Epithelial cell of esophagus (primary cell): ENCODE results near the gene HIF3A.
"Not testable (repeated sequence)": the region's sequence is repeated elsewhere in the genome, so short reads cannot be mapped to it uniquely, and the experiment has no call there.

Experiments used
- DNase-seq: peaks from one replicate; pipeline ENCODE4 v3.0.0; 2010; ENCODE audit warnings: low read depth
- H3K4me3 ChIP-seq: 2 replicates; pipeline ENCODE4 v1.5.1; 2011; ENCODE audit warnings: mild to moderate bottlenecking, low read length, control low read depth
- TF ChIP-seq, protein P1 (sequence below): IDR thresholded peaks from 2 replicates; pipeline ENCODE4 v1.5.1; 2011; ENCODE audit warnings: low read depth, mild to moderate bottlenecking, low read length, control low read depth, inconsistent platforms; ENCODE audit not compliant: insufficient read depth; ENCODE audit errors: missing control alignments

Gene HIF3A

GRCh38 chr19:46319613-46320012, 22.8 kb downstream of the HIF3A start:
- DNase-seq = no peak
- H3K4me3 ChIP-seq = no peak overlapping the region
- TF ChIP-seq, protein P1, sequence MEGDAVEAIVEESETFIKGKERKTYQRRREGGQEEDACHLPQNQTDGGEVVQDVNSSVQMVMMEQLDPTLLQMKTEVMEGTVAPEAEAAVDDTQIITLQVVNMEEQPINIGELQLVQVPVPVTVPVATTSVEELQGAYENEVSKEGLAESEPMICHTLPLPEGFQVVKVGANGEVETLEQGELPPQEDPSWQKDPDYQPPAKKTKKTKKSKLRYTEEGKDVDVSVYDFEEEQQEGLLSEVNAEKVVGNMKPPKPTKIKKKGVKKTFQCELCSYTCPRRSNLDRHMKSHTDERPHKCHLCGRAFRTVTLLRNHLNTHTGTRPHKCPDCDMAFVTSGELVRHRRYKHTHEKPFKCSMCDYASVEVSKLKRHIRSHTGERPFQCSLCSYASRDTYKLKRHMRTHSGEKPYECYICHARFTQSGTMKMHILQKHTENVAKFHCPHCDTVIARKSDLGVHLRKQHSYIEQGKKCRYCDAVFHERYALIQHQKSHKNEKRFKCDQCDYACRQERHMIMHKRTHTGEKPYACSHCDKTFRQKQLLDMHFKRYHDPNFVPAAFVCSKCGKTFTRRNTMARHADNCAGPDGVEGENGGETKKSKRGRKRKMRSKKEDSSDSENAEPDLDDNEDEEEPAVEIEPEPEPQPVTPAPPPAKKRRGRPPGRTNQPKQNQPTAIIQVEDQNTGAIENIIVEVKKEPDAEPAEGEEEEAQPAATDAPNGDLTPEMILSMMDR = no peak

GRCh38 chr19:46320559-46320958, 23.7 kb downstream of the HIF3A start:
- TF ChIP-seq, protein P1 = no peak
- no peak overlapping the region for H3K4me3 ChIP-seq

GRCh38 chr19:46321653-46322052, 24.8 kb downstream of the HIF3A start:
- TF ChIP-seq, protein P1 = no peak
- no peak overlapping the region for H3K4me3 ChIP-seq
- no peak for DNase-seq

More at GRCh38 chr19:46320559-46320958, 23.7 kb downstream of the HIF3A start:
- no peak for DNase-seq

DNA sequence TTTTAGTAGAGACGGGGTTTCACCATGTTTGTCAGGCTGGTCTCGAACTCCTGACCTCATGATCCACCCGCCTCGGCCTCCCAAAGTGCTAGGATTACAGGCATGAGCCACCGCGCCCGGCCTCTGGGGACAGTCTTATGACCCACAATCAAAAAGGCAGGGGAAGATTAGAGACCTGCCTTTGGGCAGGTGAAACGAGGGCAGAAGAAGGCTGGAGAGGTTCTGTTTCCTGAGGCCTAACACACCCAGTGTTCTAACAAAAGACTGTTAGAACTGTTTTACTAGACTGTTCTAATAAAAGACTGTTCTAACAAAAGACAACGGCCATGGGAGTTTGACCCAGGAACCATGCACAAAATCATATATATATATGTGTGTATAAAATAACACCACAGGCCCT, 26.4 kb downstream of the HIF3A start:
- not testable (repeated sequence) for DNase-seq, H3K4me3 ChIP-seq

- TF ChIP-seq, protein P1 = no peak
- no peak for DNase-seq
Measured at GRCh38 chr19:46324277-46324676, 27.4 kb downstream of the HIF3A start.

GRCh38 chr19:46326608-46327007, 29.8 kb downstream of the HIF3A start:
- TF ChIP-seq, protein P1 = no peak
- no peak for DNase-seq

More at GRCh38 chr19:46324277-46324676, 27.4 kb downstream of the HIF3A start:
- no peak overlapping the region for H3K4me3 ChIP-seq

DNA sequence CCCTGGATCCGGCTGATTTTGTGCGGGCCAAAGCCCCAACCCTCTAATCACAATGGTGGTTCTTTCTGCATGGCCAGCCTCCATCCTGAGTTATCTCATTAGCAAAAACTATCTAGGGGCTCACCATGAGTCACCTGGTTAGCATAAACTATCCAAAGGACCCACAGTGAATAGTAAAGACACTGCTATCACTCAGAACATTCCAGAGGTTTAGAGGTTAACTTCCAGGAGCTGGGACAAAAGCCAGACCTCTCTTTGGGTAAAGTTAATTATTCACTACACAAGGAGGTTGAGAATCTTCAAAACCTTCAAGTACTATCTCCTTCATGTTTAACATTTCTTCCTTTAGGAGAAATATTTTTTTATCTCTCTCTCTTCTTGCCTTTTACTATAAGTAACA, 31.2 kb downstream of the HIF3A start:
- no peak overlapping the region for H3K4me3 ChIP-seq
- TF ChIP-seq, protein P1 = no peak
- no peak for DNase-seq

More at GRCh38 chr19:46326608-46327007, 29.8 kb downstream of the HIF3A start:
- no peak overlapping the region for H3K4me3 ChIP-seq
